ENCODE measurements around the gene NF2.

Gene NF2

GRCh38 chr22:29641042-29641699, 37.7 kb downstream of the NF2 start:
- Histone ChIP-seq H2AFZ (ENCODE audit: low read depth, low read length) (no peak overlapping the region), H3K27me3 (ENCODE audit: insufficient read depth, low read length) (no peaks in the 10 kb centered on the region), H3K4me1 (ENCODE audit: insufficient read depth, low read length) (peaks cover 4% of the 10 kb centered on the region), H3K36me3 (ENCODE audit: insufficient read depth, low read length) (peaks cover 20% of the 10 kb centered on the region), H3K9me3 (ENCODE audit: low read length) (peaks cover 5% of the 10 kb centered on the region), H3K4me3 (ENCODE audit: low read length) (no peak overlapping the region)

GRCh38 chr22:29641700-29642330, 38.4 kb downstream of the NF2 start:
- Histone ChIP-seq H2AFZ (ENCODE audit: low read depth, low read length) (no peak overlapping the region), H3K36me3 (ENCODE audit: insufficient read depth, low read length) (peaks cover 21% of the 10 kb centered on the region), H3K4me1 (ENCODE audit: insufficient read depth, low read length) (peaks cover under 1% of the 10 kb centered on the region), H3K27me3 (ENCODE audit: insufficient read depth, low read length) (no peaks in the 10 kb centered on the region), H3K9me3 (ENCODE audit: low read length) (peaks cover 5% of the 10 kb centered on the region), H3K4me3 (ENCODE audit: low read length) (no peak overlapping the region)

GRCh38 chr22:29642694-29643093, 39.3 kb downstream of the NF2 start:
- Histone ChIP-seq H3K4me3 (ENCODE audit: low read length) (no peak overlapping the region), H3K9me3 (ENCODE audit: low read length) (peaks cover 5% of the 10 kb centered on the region), H2AFZ (ENCODE audit: low read depth, low read length) (no peak overlapping the region), H3K27me3 (ENCODE audit: insufficient read depth, low read length) (no peaks in the 10 kb centered on the region), H3K36me3 (ENCODE audit: insufficient read depth, low read length) (peaks cover 21% of the 10 kb centered on the region), H3K4me1 (ENCODE audit: insufficient read depth, low read length) (no peaks in the 10 kb centered on the region)

- Histone ChIP-seq H3K4me1 (ENCODE audit: insufficient read depth, low read length) (no peaks in the 10 kb centered on the region), H3K36me3 (ENCODE audit: insufficient read depth, low read length) (peaks cover 20% of the 10 kb centered on the region), H3K9me3 (ENCODE audit: low read length) (peaks cover 3% of the 10 kb centered on the region), H2AFZ (ENCODE audit: low read depth, low read length) (no peak overlapping the region), H3K27me3 (ENCODE audit: insufficient read depth, low read length) (no peaks in the 10 kb centered on the region), H3K4me3 (ENCODE audit: low read length) (no peak overlapping the region)
Measured at GRCh38 chr22:29647954-29648737, 44.7 kb downstream of the NF2 start.

- no peaks in the 10 kb centered on the region for H3K4me1 ChIP-seq (ENCODE audit: insufficient read depth, low read length)
- H3K36me3 ChIP-seq (ENCODE audit: insufficient read depth, low read length) = peaks cover 22% of the 10 kb centered on the region
- no peak overlapping the region for H3K4me3 ChIP-seq (ENCODE audit: low read length)
- no peaks in the 10 kb centered on the region for H3K9me3 ChIP-seq (ENCODE audit: low read length)
- no peaks in the 10 kb centered on the region for H3K27me3 ChIP-seq (ENCODE audit: insufficient read depth, low read length)
- H2AFZ ChIP-seq (ENCODE audit: low read depth, low read length) = no peak overlapping the region
Measured at GRCh38 chr22:29650370-29650769, 46.9 kb downstream of the NF2 start.

GRCh38 chr22:29651652-29652051, 48.2 kb downstream of the NF2 start:
- peaks cover 24% of the 10 kb centered on the region for H3K36me3 ChIP-seq (ENCODE audit: insufficient read depth, low read length)
- H3K4me1 ChIP-seq (ENCODE audit: insufficient read depth, low read length) = no peaks in the 10 kb centered on the region
- no peaks in the 10 kb centered on the region for H3K27me3 ChIP-seq (ENCODE audit: insufficient read depth, low read length)
- no peak overlapping the region for H2AFZ ChIP-seq (ENCODE audit: low read depth, low read length)
- no peak overlapping the region for H3K4me3 ChIP-seq (ENCODE audit: low read length)
- no peaks in the 10 kb centered on the region for H3K9me3 ChIP-seq (ENCODE audit: low read length)

GRCh38 chr22:29654420-29654819, 51.0 kb downstream of the NF2 start:
- H3K4me1 ChIP-seq (ENCODE audit: insufficient read depth, low read length) = no peaks in the 10 kb centered on the region
- H3K4me3 ChIP-seq (ENCODE audit: low read length) = no peak overlapping the region
- H3K27me3 ChIP-seq (ENCODE audit: insufficient read depth, low read length) = no peaks in the 10 kb centered on the region
- no peaks in the 10 kb centered on the region for H3K9me3 ChIP-seq (ENCODE audit: low read length)
- H2AFZ ChIP-seq (ENCODE audit: low read depth, low read length) = no peak overlapping the region
- peaks cover 24% of the 10 kb centered on the region for H3K36me3 ChIP-seq (ENCODE audit: insufficient read depth, low read length)

GRCh38 chr22:29654882-29655281, 51.4 kb downstream of the NF2 start:
- no peaks in the 10 kb centered on the region for H3K4me1 ChIP-seq (ENCODE audit: insufficient read depth, low read length)
- no peaks in the 10 kb centered on the region for H3K9me3 ChIP-seq (ENCODE audit: low read length)
- no peak overlapping the region for H2AFZ ChIP-seq (ENCODE audit: low read depth, low read length)
- H3K36me3 ChIP-seq (ENCODE audit: insufficient read depth, low read length) = peaks cover 29% of the 10 kb centered on the region
- no peak overlapping the region for H3K4me3 ChIP-seq (ENCODE audit: low read length)
- no peaks in the 10 kb centered on the region for H3K27me3 ChIP-seq (ENCODE audit: insufficient read depth, low read length)

- peaks cover 43% of the 10 kb centered on the region for H3K36me3 ChIP-seq (ENCODE audit: insufficient read depth, low read length)
- H3K4me1 ChIP-seq (ENCODE audit: insufficient read depth, low read length) = no peaks in the 10 kb centered on the region
- H3K27me3 ChIP-seq (ENCODE audit: insufficient read depth, low read length) = no peaks in the 10 kb centered on the region
- no peak overlapping the region for H2AFZ ChIP-seq (ENCODE audit: low read depth, low read length)
- no peaks in the 10 kb centered on the region for H3K9me3 ChIP-seq (ENCODE audit: low read length)
- no peak overlapping the region for H3K4me3 ChIP-seq (ENCODE audit: low read length)
Measured at GRCh38 chr22:29658176-29658575, 54.7 kb downstream of the NF2 start.

GRCh38 chr22:29660021-29660420, 56.6 kb downstream of the NF2 start:
- no peaks in the 10 kb centered on the region for H3K27me3 ChIP-seq (ENCODE audit: insufficient read depth, low read length)
- peaks cover 50% of the 10 kb centered on the region for H3K36me3 ChIP-seq (ENCODE audit: insufficient read depth, low read length)
- no peak overlapping the region for H2AFZ ChIP-seq (ENCODE audit: low read depth, low read length)
- H3K4me1 ChIP-seq (ENCODE audit: insufficient read depth, low read length) = no peaks in the 10 kb centered on the region
- no peak overlapping the region for H3K4me3 ChIP-seq (ENCODE audit: low read length)
- no peaks in the 10 kb centered on the region for H3K9me3 ChIP-seq (ENCODE audit: low read length)

- Histone ChIP-seq H2AFZ (ENCODE audit: low read depth, low read length) (no peak overlapping the region), H3K9me3 (ENCODE audit: low read length) (no peaks in the 10 kb centered on the region), H3K4me1 (ENCODE audit: insufficient read depth, low read length) (no peaks in the 10 kb centered on the region), H3K36me3 (ENCODE audit: insufficient read depth, low read length) (peaks cover 42% of the 10 kb centered on the region), H3K27me3 (ENCODE audit: insufficient read depth, low read length) (no peaks in the 10 kb centered on the region), H3K4me3 (ENCODE audit: low read length) (no peak overlapping the region)
Measured at GRCh38 chr22:29661336-29661735, 57.9 kb downstream of the NF2 start.

- Histone ChIP-seq H3K36me3 (ENCODE audit: insufficient read depth, low read length) (peaks cover 40% of the 10 kb centered on the region), H2AFZ (ENCODE audit: low read depth, low read length) (no peak overlapping the region), H3K4me1 (ENCODE audit: insufficient read depth, low read length) (no peaks in the 10 kb centered on the region), H3K27me3 (ENCODE audit: insufficient read depth, low read length) (no peaks in the 10 kb centered on the region), H3K9me3 (ENCODE audit: low read length) (no peaks in the 10 kb centered on the region), H3K4me3 (ENCODE audit: low read length) (no peak overlapping the region)
Measured at GRCh38 chr22:29663180-29663821, 59.9 kb downstream of the NF2 start.

GRCh38 chr22:29665486-29665885, 62.1 kb downstream of the NF2 start:
- H3K4me1 ChIP-seq (ENCODE audit: insufficient read depth, low read length) = peaks cover 2% of the 10 kb centered on the region
- H3K4me3 ChIP-seq (ENCODE audit: low read length) = no peak overlapping the region
- H2AFZ ChIP-seq (ENCODE audit: low read depth, low read length) = no peak overlapping the region
- H3K36me3 ChIP-seq (ENCODE audit: insufficient read depth, low read length) = peaks cover 33% of the 10 kb centered on the region
- H3K9me3 ChIP-seq (ENCODE audit: low read length) = no peaks in the 10 kb centered on the region
- no peaks in the 10 kb centered on the region for H3K27me3 ChIP-seq (ENCODE audit: insufficient read depth, low read length)
